Stimulated activated CD8-positive, alpha-beta memory T cell treated with anti-CD3 and anti-CD28 coated beads, Interleukin-2, amount 100 ng/mL, for 1 hour (primary cell): Measurements from ENCODE around the gene FCER2.

ENCODE experiments used
- DNase-seq, 2 donors: peaks; one replicate each; pipeline ENCODE4 v3.0.0-alpha.2; 2020; ENCODE audit warnings: low read depth in 2 of 2

FCER2 gene

GRCh38 chr19:7733376-7733775 is 31.4 kb upstream of the FCER2 start:
- DNase-seq = no peak

GRCh38 chr19:7732045-7732444 is 30.1 kb upstream of the FCER2 start, which contains the start of gene CLEC4G:
Gene CLEC4G, minus strand, starts transcription at chr19:7732110. Its CDS starts 8 bp downstream, at chr19:7732102.
- no peak for DNase-seq

- no peak for DNase-seq
These were observed 29.7 kb upstream of the FCER2 start for GRCh38 chr19:7731615-7732014.

GRCh38 chr19:7731218-7731595 is 29.3 kb upstream of the FCER2 start:
- DNase-seq = no peak

- DNase-seq = no peak
These were observed 28.6 kb upstream of the FCER2 start for GRCh38 chr19:7730286-7731217.

GRCh38 chr19:7729831-7730285 is 27.9 kb upstream of the FCER2 start:
- no peak for DNase-seq

- no peak for DNase-seq
These were observed 27.3 kb upstream of the FCER2 start for GRCh38 chr19:7729211-7729610.

- DNase-seq = no peak
These were observed 23.9 kb upstream of the FCER2 start for GRCh38 chr19:7725791-7726190.

- DNase-seq = no peak
These were observed 20.3 kb upstream of the FCER2 start for GRCh38 chr19:7722231-7722651.

- DNase-seq = no peak
These were observed 18.4 kb upstream of the FCER2 start for GRCh38 chr19:7720351-7720750.

- no peak for DNase-seq
These were observed 16.7 kb upstream of the FCER2 start for GRCh38 chr19:7718668-7719067.

- DNase-seq = no peak
These were observed 14.8 kb upstream of the FCER2 start for GRCh38 chr19:7716762-7717161.

GRCh38 chr19:7715671-7716070 is 13.7 kb upstream of the FCER2 start:
- DNase-seq = no peak

- no peak for DNase-seq
These were observed 8.7 kb upstream of the FCER2 start for GRCh38 chr19:7710616-7711015.

GRCh38 chr19:7709932-7710460 is 8.1 kb upstream of the FCER2 start:
- no peak for DNase-seq

GRCh38 chr19:7706955-7707456 is 5.1 kb upstream of the FCER2 start:
- DNase-seq = no peak

GRCh38 chr19:7706188-7706954 is 4.4 kb upstream of the FCER2 start:
- no peak for DNase-seq

GRCh38 chr19:7705387-7706187 is 3.7 kb upstream of the FCER2 start:
- peak; percentile 25 to 48 for DNase-seq

GRCh38 chr19:7704280-7705060 is 2.5 kb upstream of the FCER2 start:
- DNase-seq = no peak

- DNase-seq = no peak
These were observed 1.4 kb upstream of the FCER2 start for GRCh38 chr19:7703332-7703731.
